Suprapubic skin (tissue), 4 donors: ENCODE data around the gene GDPD5. TPM values are rescaled to one million over a fixed set of nuclear protein-coding genes. Genes with fewer than 3 reads are reported as not detected.

ENCODE experiments used
- DNase-seq, 2 donors: peaks; one replicate each; pipeline ENCODE4 v3.0.0-alpha.2; 2019; ENCODE audit warnings: low spot score in 2 of 2
- H3K27ac ChIP-seq: fragments of 200-600 bp; sonication (generic); one replicate; pipeline ENCODE4 v1.5.1; 2019
- H3K27me3 ChIP-seq: fragments of 200-600 bp; sonication (generic); one replicate; pipeline ENCODE4 v1.5.1; 2019
- H3K36me3 ChIP-seq: fragments of 200-600 bp; sonication (generic); one replicate; pipeline ENCODE4 v1.5.1; 2019
- H3K4me1 ChIP-seq: fragments of 200-600 bp; sonication (generic); one replicate; pipeline ENCODE4 v1.5.1; 2019
- H3K4me3 ChIP-seq: fragments of 200-600 bp; sonication (generic); one replicate; pipeline ENCODE4 v1.5.1; 2019; ENCODE audit warnings: mild to moderate bottlenecking
- H3K9me3 ChIP-seq: fragments of 200-600 bp; sonication (generic); one replicate; pipeline ENCODE4 v1.5.1; 2019
- CTCF ChIP-seq, 2 donors: fragments of 200-600 bp in 1 of 2; fragments of 450-650 bp in 1 of 2; sonication (generic) in 1 of 2; IDR thresholded peaks; one replicate each; pipeline ENCODE4 v1.5.1; 2016 to 2019; ENCODE audit warnings: antibody characterized with exemption in 2 of 2, mild to moderate bottlenecking in 1 of 2, moderate library complexity in 1 of 2
- EP300 ChIP-seq: sonication (generic); formaldehyde crosslinking; IDR thresholded peaks from one replicate; pipeline ENCODE4 v1.6.1; 2017; ENCODE audit warnings: antibody characterized with exemption
- POLR2A ChIP-seq, 2 donors: fragments of 450-650 bp; IDR thresholded peaks; one replicate each; pipeline ENCODE4 v1.6.1; 2017; ENCODE audit warnings: antibody characterized with exemption in 2 of 2, mild to moderate bottlenecking in 2 of 2, moderate library complexity in 2 of 2
- POLR2AphosphoS5 ChIP-seq, 3 donors: sonication (generic); formaldehyde crosslinking; IDR thresholded peaks; one replicate each; pipeline ENCODE4 v1.6.1; 2017; ENCODE audit warnings: antibody characterized with exemption in 3 of 3
- WGBS: methylation state at CpG from one replicate; pipeline ENCODE4 v1.1.5; 2018; 5-methylcytosine and 5-hydroxymethylcytosine counted together
- total RNA-seq, 4 donors: library from RNA; depleted of rRNA; stranded (reverse); fragments of >200 nt; gene quantifications; one replicate each; pipeline ENCODE4 v1.1.0, GENCODE V29; 2016

GDPD5 gene
- total RNA-seq, 4 donors from 2014 or later, result 2.3 to 13.4 (median 5.4) TPM

- no peak for DNase-seq
- Histone ChIP-seq H3K27ac (no peak overlapping the region), H3K27me3 (no peaks in the 10 kb centered on the region), H3K4me1 (peaks cover 10% of the 10 kb centered on the region), H3K4me3 (no peak overlapping the region), H3K9me3 (no peaks in the 10 kb centered on the region), H3K36me3 (no peaks in the 10 kb centered on the region)
- TF ChIP-seq POLR2A (IDR thresholded peaks at IDR 0.05), result no peak
- no peak for TF ChIP-seq POLR2AphosphoS5 (IDR thresholded peaks at IDR 0.05)
- TF ChIP-seq EP300, result no peak
- no peak for TF ChIP-seq CTCF (IDR thresholded peaks at IDR 0.05)
- 60% methylated on average over 1 of the region's 6 CpGs for WGBS
These were observed 64.6 kb downstream of the GDPD5 start for GRCh38 chr11:75461151-75461550.

DNA sequence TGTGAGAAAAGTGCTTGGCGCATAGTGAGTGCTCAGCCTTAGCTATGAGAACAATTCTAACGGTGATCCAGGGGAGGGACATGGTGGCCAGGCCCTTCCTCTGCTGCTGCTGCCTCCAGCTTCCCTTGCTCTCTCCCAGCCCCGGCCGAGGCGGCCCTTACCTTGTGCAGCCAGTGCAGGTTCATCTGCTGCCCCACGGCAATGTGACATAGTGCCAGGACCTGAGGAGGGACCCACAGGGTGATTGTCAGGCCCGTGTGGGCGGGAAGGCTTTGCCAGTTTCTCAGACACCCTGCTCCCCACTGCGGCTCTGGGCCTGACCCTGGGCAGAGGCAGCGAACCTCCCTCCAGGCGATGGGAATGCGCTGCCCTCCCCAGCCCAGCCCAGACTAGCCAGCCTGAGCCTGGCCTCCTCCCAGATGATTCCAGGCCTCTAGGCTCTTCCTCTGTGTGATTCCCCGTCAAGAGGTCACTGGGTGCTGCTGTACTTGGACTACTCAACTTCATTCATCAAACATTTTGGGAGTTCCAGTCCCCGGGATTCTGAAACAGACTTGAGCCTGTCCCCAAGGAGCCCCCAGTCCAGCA is 69.1 kb downstream of the GDPD5 start:
- H3K27ac ChIP-seq, result no peak overlapping the region
- H3K4me1 ChIP-seq, result peaks cover 3% of the 10 kb centered on the region
- no peak overlapping the region for H3K4me3 ChIP-seq
- TF ChIP-seq EP300, result no peak
- TF ChIP-seq CTCF (IDR thresholded peaks at IDR 0.05), result no peak
- TF ChIP-seq POLR2A (IDR thresholded peaks at IDR 0.05), result no peak
- TF ChIP-seq POLR2AphosphoS5 (IDR thresholded peaks at IDR 0.05), result no peak
- no peaks in the 10 kb centered on the region for H3K9me3 ChIP-seq
- H3K36me3 ChIP-seq, result no peaks in the 10 kb centered on the region
- WGBS, result 68% methylated on average over 4 of the region's 14 CpGs
- no peak for DNase-seq
- no peaks in the 10 kb centered on the region for H3K27me3 ChIP-seq

GRCh38 chr11:75454987-75455386 is 70.8 kb downstream of the GDPD5 start:
- Histone ChIP-seq H3K9me3 (no peaks in the 10 kb centered on the region), H3K4me3 (no peak overlapping the region), H3K27me3 (peaks cover 5% of the 10 kb centered on the region), H3K27ac (no peak overlapping the region), H3K4me1 (peaks cover 3% of the 10 kb centered on the region), H3K36me3 (no peaks in the 10 kb centered on the region)
- 77% methylated on average over 5 of the region's 5 CpGs for WGBS
- TF ChIP-seq CTCF (IDR thresholded peaks at IDR 0.05) (no peak), EP300 (no peak), POLR2A (IDR thresholded peaks at IDR 0.05) (no peak), POLR2AphosphoS5 (IDR thresholded peaks at IDR 0.05) (no peak)
- no peak for DNase-seq

DNA sequence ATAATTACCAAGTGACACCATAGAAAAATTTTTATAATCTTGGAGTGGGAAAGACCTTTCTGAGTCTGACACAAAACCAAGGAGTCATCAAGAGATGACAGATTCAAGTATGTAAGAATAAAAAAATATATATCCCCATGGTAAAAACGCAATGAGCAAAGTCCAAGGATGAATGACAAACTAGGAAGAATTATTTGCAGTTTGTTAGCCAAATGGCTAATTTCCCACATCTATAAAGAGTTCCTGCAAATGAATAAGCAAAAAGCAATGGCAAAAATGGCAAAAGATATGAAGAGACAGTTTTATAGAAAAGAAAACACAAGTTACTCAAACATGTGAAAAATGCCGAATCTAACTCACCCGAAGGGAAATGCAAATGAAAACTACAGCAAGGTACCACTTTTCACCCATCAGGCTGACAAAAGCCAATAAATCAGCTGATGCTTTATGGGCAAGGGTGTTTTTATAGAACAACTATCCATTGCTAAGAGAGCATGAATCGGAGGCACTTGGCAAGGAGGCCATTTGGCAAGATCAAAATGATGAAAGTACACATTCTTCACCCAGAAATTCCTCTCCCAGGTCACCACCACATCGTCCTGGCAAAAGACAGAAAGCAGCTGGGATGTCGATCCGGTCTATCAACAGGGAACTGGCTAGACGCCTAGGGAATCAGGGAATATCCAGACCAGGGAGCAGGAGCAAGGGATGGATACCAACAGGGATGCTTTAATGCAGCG is 71.7 kb downstream of the GDPD5 start:
- H3K4me1 ChIP-seq, result peaks cover 3% of the 10 kb centered on the region
- TF ChIP-seq EP300 (no peak), CTCF (IDR thresholded peaks at IDR 0.05) (no peak), POLR2AphosphoS5 (IDR thresholded peaks at IDR 0.05) (peak in 1 of 3 donors; percentile 21), POLR2A (IDR thresholded peaks at IDR 0.05) (no peak)

More for the DNA sequence above, 71.7 kb downstream of the GDPD5 start:
- H3K36me3 ChIP-seq, result no peaks in the 10 kb centered on the region
- no peak overlapping the region for H3K27ac ChIP-seq
- peaks cover 5% of the 10 kb centered on the region for H3K27me3 ChIP-seq
- DNase-seq, result no peak
- no peak overlapping the region for H3K4me3 ChIP-seq
- WGBS, result 44% methylated on average over 9 of the region's 9 CpGs
- no peaks in the 10 kb centered on the region for H3K9me3 ChIP-seq
